HT1080 (cell line): ENCODE measurements around the gene OR2Z1. TPM values are rescaled to one million over a fixed set of nuclear protein-coding genes. Genes with fewer than 3 reads are reported as not detected.

Source experiments
- DNase-seq: peaks from one replicate; pipeline ENCODE4 v3.0.0-alpha.2; 2015; ENCODE audit warnings: low read depth
- polyA plus RNA-seq, 2 experiments: library from polyadenylated mRNA; depleted of rRNA; stranded (reverse); fragments of >200 nt; gene quantifications; 2 replicates each; pipeline ENCODE4 v1.2.3, GENCODE V29; 2015
- total RNA-seq: library from RNA; depleted of rRNA; stranded (reverse); fragments of >200 nt; shearing (Covaris generic); gene quantifications from 2 replicates; pipeline ENCODE4 v1.2.3, GENCODE V29; 2014; rRNA removed

OR2Z1 gene
- not detected in 2 replicates for total RNA-seq
- polyA plus RNA-seq (2015; cell fraction: cytosol; rRNA removed): not detected in 2 replicates
- not detected in 2 replicates for polyA plus RNA-seq (2015; cell fraction: nucleus; rRNA removed)

- DNase-seq: no peak
Measured at GRCh38 chr19:8721334-8721733, at the start of gene OR2Z1. Gene OR2Z1 (plus strand): TSS chr19:8721634. CDS start chr19:8731029, 9,395 bp downstream.

GRCh38 chr19:8673276-8673891, 48.0 kb upstream of the OR2Z1 start:
- no peak for DNase-seq

- DNase-seq: no peak
Measured at GRCh38 chr19:8675066-8675465, 46.4 kb upstream of the OR2Z1 start.

GRCh38 chr19:8678244-8678807, 43.1 kb upstream of the OR2Z1 start:
- no peak for DNase-seq

- no peak for DNase-seq
Measured at GRCh38 chr19:8680676-8681344, 40.6 kb upstream of the OR2Z1 start.

GRCh38 chr19:8681345-8682029, 39.9 kb upstream of the OR2Z1 start:
- no peak for DNase-seq

GRCh38 chr19:8682472-8682871, 39.0 kb upstream of the OR2Z1 start:
- DNase-seq: no peak

- DNase-seq: no peak
Measured at GRCh38 chr19:8682931-8683330, 38.5 kb upstream of the OR2Z1 start.

GRCh38 chr19:8684001-8684902, 37.2 kb upstream of the OR2Z1 start:
- no peak for DNase-seq

- no peak for DNase-seq
Measured at GRCh38 chr19:8686549-8686948, 34.9 kb upstream of the OR2Z1 start.

- DNase-seq: no peak
Measured at GRCh38 chr19:8688930-8689329, 32.5 kb upstream of the OR2Z1 start.

- DNase-seq: no peak
Measured at GRCh38 chr19:8690753-8691539, 30.5 kb upstream of the OR2Z1 start.

- no peak for DNase-seq
Measured at GRCh38 chr19:8695501-8695900, 25.9 kb upstream of the OR2Z1 start.

GRCh38 chr19:8695911-8696310, 25.5 kb upstream of the OR2Z1 start:
- no peak for DNase-seq

- no peak for DNase-seq
Measured at GRCh38 chr19:8696993-8697392, 24.4 kb upstream of the OR2Z1 start.

GRCh38 chr19:8697671-8698432, 23.6 kb upstream of the OR2Z1 start:
- no peak for DNase-seq

GRCh38 chr19:8698433-8699063, 22.9 kb upstream of the OR2Z1 start, which contains the start of gene ACTL9:
Gene ACTL9 (minus strand): TSS chr19:8698795. CDS start chr19:8698701, 94 bp downstream.
- DNase-seq: no peak

- DNase-seq: no peak
Measured at GRCh38 chr19:8699908-8700307, 21.5 kb upstream of the OR2Z1 start.

GRCh38 chr19:8700956-8701355, 20.5 kb upstream of the OR2Z1 start:
- DNase-seq: no peak
